ENCODE results near the gene CCNJL.
A peak's percentile ranks its signal among the peaks of the same experiment; 100 is the strongest.

CCNJL gene

GRCh38 chr5:160312960-160313727 is 780 bp upstream of the CCNJL start:
- peak; percentile 37 for DNase-seq (ENCODE audit: low read depth)

GRCh38 chr5:160311491-160312133 is 752 bp downstream of the CCNJL start:
- DNase-seq (ENCODE audit: low read depth): peak; percentile 56
- no peak; the same call in 1 of the 2 replicates for TF ChIP-seq MAX (IDR thresholded peaks at IDR 0.05; ENCODE audit: low read depth, low read length)
- no peak for TF ChIP-seq POLR2A (IDR thresholded peaks at IDR 0.05; ENCODE audit: extremely low read depth, insufficient read length)
- no peak for TF ChIP-seq CTCF (IDR thresholded peaks at IDR 0.05; ENCODE audit: low read depth, low read length)
- TF ChIP-seq MYC (IDR thresholded peaks at IDR 0.05; ENCODE audit: low read depth, low read length): no peak
- peak overlapping the region; percentile 82 for H3K4me3 ChIP-seq (ENCODE audit: low read depth, low read length)

More at GRCh38 chr5:160312960-160313727, 780 bp upstream of the CCNJL start:
- TF ChIP-seq POLR2A (IDR thresholded peaks at IDR 0.05; ENCODE audit: extremely low read depth, insufficient read length) (no peak), MYC (IDR thresholded peaks at IDR 0.05; ENCODE audit: low read depth, low read length) (no peak), MAX (IDR thresholded peaks at IDR 0.05; ENCODE audit: low read depth, low read length) (no peak), CTCF (IDR thresholded peaks at IDR 0.05; ENCODE audit: low read depth, low read length) (no peak)
- H3K4me3 ChIP-seq (ENCODE audit: low read depth, low read length): peak overlapping the region; percentile 71

- DNase-seq (ENCODE audit: low read depth): no peak
- peak overlapping the region; percentile 82 for H3K4me3 ChIP-seq (ENCODE audit: low read depth, low read length)
- no peak for TF ChIP-seq MAX (IDR thresholded peaks at IDR 0.05; ENCODE audit: low read depth, low read length)
- no peak for TF ChIP-seq CTCF (IDR thresholded peaks at IDR 0.05; ENCODE audit: low read depth, low read length)
- TF ChIP-seq MYC (IDR thresholded peaks at IDR 0.05; ENCODE audit: low read depth, low read length): no peak
- TF ChIP-seq POLR2A (IDR thresholded peaks at IDR 0.05; ENCODE audit: extremely low read depth, insufficient read length): no peak
These were observed 1.6 kb downstream of the CCNJL start for GRCh38 chr5:160310552-160311295.

- H3K4me3 ChIP-seq (ENCODE audit: low read depth, low read length): peak overlapping the region; percentile 82
- DNase-seq (ENCODE audit: low read depth): no peak
- TF ChIP-seq CTCF (IDR thresholded peaks at IDR 0.05; ENCODE audit: low read depth, low read length) (no peak), POLR2A (IDR thresholded peaks at IDR 0.05; ENCODE audit: extremely low read depth, insufficient read length) (no peak), MYC (IDR thresholded peaks at IDR 0.05; ENCODE audit: low read depth, low read length) (no peak), MAX (IDR thresholded peaks at IDR 0.05; ENCODE audit: low read depth, low read length) (no peak)
These were observed 2.2 kb downstream of the CCNJL start for GRCh38 chr5:160310140-160310539.

GRCh38 chr5:160306696-160307095 is 5.7 kb downstream of the CCNJL start:
- no peak overlapping the region for H3K4me3 ChIP-seq (ENCODE audit: low read depth, low read length)
- TF ChIP-seq MYC (IDR thresholded peaks at IDR 0.05; ENCODE audit: low read depth, low read length) (no peak), CTCF (IDR thresholded peaks at IDR 0.05; ENCODE audit: low read depth, low read length) (no peak), MAX (IDR thresholded peaks at IDR 0.05; ENCODE audit: low read depth, low read length) (no peak), POLR2A (IDR thresholded peaks at IDR 0.05; ENCODE audit: extremely low read depth, insufficient read length) (no peak)
- no peak for DNase-seq (ENCODE audit: low read depth)

Measured in NB4 (cell line).